ENCODE data around the gene CD69.

CD69 gene

DNA sequence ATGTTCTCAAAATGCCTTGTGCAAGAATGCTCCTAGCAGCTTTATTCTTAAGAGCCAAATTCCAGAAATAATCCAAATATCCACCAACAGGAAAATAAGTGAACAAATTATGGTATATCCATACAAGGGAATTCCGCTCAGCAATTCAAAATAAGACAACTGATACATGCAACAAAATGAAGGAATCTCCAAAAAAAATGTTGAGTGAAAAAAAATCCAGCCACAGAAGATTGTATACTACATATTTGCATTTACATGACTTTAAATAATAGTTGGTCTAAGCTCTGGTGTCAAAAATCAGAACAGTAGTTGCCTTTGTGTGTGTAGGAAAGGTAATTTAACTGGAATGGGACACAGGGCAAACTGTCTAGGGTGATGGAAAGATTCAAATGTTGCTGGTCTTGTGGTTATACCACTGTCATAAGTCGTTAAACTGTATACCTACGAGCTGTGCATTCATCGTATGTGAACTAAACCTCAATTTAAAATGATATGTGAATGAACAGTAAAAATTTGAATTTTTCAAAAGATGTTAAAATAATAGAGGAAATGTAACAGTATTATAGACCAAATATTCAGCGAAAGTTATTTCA lies 3.2 kb downstream of the CD69 start:
- TF ChIP-seq TAF1 (IDR thresholded peaks at IDR 0.05; ENCODE audit: borderline replicate concordance, insufficient read depth, low read length) (no peak), FOXP2 (optimal IDR thresholded peaks at IDR 0.05; ENCODE audit: borderline replicate concordance, extremely low read depth, extremely low read length, insufficient read depth) (no peak), POLR2AphosphoS5 (IDR thresholded peaks at IDR 0.05; ENCODE audit: low read depth, low read length) (no peak), SIN3A (IDR thresholded peaks at IDR 0.05; ENCODE audit: borderline replicate concordance, insufficient read depth, low read length) (no peak)
- TF ChIP-seq, protein P1, sequence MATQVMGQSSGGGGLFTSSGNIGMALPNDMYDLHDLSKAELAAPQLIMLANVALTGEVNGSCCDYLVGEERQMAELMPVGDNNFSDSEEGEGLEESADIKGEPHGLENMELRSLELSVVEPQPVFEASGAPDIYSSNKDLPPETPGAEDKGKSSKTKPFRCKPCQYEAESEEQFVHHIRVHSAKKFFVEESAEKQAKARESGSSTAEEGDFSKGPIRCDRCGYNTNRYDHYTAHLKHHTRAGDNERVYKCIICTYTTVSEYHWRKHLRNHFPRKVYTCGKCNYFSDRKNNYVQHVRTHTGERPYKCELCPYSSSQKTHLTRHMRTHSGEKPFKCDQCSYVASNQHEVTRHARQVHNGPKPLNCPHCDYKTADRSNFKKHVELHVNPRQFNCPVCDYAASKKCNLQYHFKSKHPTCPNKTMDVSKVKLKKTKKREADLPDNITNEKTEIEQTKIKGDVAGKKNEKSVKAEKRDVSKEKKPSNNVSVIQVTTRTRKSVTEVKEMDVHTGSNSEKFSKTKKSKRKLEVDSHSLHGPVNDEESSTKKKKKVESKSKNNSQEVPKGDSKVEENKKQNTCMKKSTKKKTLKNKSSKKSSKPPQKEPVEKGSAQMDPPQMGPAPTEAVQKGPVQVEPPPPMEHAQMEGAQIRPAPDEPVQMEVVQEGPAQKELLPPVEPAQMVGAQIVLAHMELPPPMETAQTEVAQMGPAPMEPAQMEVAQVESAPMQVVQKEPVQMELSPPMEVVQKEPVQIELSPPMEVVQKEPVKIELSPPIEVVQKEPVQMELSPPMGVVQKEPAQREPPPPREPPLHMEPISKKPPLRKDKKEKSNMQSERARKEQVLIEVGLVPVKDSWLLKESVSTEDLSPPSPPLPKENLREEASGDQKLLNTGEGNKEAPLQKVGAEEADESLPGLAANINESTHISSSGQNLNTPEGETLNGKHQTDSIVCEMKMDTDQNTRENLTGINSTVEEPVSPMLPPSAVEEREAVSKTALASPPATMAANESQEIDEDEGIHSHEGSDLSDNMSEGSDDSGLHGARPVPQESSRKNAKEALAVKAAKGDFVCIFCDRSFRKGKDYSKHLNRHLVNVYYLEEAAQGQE (IDR thresholded peaks at IDR 0.05; ENCODE audit: insufficient read depth in 1 of 2, low read depth in 2 of 2, low read length in 2 of 2), result no peak

DNA sequence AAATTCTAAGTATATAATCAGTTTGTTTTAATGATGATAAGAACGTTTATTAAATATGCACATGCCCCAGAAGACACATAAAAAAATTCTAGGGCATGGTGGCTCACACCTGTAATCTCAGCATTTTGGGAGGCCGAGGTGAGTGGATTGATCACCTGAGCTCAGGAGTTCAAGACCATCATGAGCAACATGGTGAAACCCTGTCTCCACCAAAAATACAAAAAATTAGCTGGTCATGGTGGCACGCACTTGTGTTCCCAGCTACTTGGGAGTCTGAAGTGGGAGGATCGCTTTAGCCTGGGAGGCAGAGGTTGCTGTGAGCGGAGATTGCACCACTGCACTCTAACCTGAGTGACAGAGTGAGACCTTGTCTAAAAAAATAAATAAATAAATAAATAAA lies 4.0 kb downstream of the CD69 start:
- TF ChIP-seq POLR2AphosphoS5 (IDR thresholded peaks at IDR 0.05; ENCODE audit: low read depth, low read length) (no peak), FOXP2 (optimal IDR thresholded peaks at IDR 0.05; ENCODE audit: borderline replicate concordance, extremely low read depth, extremely low read length, insufficient read depth) (no peak), SIN3A (IDR thresholded peaks at IDR 0.05; ENCODE audit: borderline replicate concordance, insufficient read depth, low read length) (no peak), TAF1 (IDR thresholded peaks at IDR 0.05; ENCODE audit: borderline replicate concordance, insufficient read depth, low read length) (no peak)
- TF ChIP-seq, protein P1 (IDR thresholded peaks at IDR 0.05; ENCODE audit: insufficient read depth in 1 of 2, low read depth in 2 of 2, low read length in 2 of 2), result no peak

DNA sequence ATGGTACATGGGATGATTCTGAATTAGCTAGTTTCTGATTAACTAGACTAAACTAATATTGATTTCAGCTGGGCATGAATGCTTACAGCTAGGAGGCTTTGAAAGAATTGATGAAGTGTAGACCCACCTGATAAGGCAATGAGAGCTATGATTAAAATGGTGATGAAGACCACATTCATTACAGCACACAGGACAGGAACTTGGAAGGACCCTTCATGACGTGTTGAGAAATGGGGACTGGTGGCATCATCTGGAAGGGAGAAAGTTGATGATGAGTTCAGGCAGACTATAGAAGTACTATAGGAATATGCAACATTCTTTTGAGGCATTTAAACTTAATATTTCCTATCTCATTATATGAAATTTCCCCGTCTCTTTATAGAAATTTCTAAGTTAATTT lies 4.5 kb downstream of the CD69 start:
- TF ChIP-seq POLR2AphosphoS5 (IDR thresholded peaks at IDR 0.05; ENCODE audit: low read depth, low read length) (no peak), TAF1 (IDR thresholded peaks at IDR 0.05; ENCODE audit: borderline replicate concordance, insufficient read depth, low read length) (no peak), FOXP2 (optimal IDR thresholded peaks at IDR 0.05; ENCODE audit: borderline replicate concordance, extremely low read depth, extremely low read length, insufficient read depth) (no peak), SIN3A (IDR thresholded peaks at IDR 0.05; ENCODE audit: borderline replicate concordance, insufficient read depth, low read length) (no peak)
- TF ChIP-seq, protein P1 (IDR thresholded peaks at IDR 0.05; ENCODE audit: insufficient read depth in 1 of 2, low read depth in 2 of 2, low read length in 2 of 2), result no peak

GRCh38 chr12:9755567-9755966 lies 5.1 kb downstream of the CD69 start:
- TF ChIP-seq, protein P1 (IDR thresholded peaks at IDR 0.05; ENCODE audit: insufficient read depth in 1 of 2, low read depth in 2 of 2, low read length in 2 of 2), result no peak
- TF ChIP-seq FOXP2 (optimal IDR thresholded peaks at IDR 0.05; ENCODE audit: borderline replicate concordance, extremely low read depth, extremely low read length, insufficient read depth) (no peak), POLR2AphosphoS5 (IDR thresholded peaks at IDR 0.05; ENCODE audit: low read depth, low read length) (no peak)

DNA sequence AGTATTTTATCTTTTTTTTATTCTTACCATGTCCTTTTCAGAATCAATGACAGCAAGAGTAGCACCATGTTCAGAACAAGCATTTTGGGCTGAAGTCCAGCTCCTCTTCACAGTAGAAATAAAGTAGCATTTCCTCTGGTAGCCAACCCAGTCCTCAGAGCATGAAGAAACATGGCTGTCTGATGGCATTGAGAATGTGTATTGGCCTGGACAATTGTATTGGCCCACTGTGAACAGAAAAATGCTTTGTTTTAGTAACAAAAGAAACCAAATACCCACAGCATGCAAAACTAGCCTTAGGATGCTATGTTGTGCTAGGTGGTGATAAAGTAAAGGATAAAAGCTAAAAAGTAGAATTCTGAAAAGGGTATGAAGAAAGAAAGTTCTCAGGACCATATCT lies 5.7 kb downstream of the CD69 start:
- TF ChIP-seq SIN3A (IDR thresholded peaks at IDR 0.05; ENCODE audit: borderline replicate concordance, insufficient read depth, low read length), result no peak
- TF ChIP-seq FOXP2 (optimal IDR thresholded peaks at IDR 0.05; ENCODE audit: borderline replicate concordance, extremely low read depth, extremely low read length, insufficient read depth), result no peak
- TF ChIP-seq, protein P1 (IDR thresholded peaks at IDR 0.05; ENCODE audit: insufficient read depth in 1 of 2, low read depth in 2 of 2, low read length in 2 of 2), result no peak
- no peak for TF ChIP-seq POLR2AphosphoS5 (IDR thresholded peaks at IDR 0.05; ENCODE audit: low read depth, low read length)
- TF ChIP-seq TAF1 (IDR thresholded peaks at IDR 0.05; ENCODE audit: borderline replicate concordance, insufficient read depth, low read length), result no peak
